Activated naive CD8-positive, alpha-beta T cell (primary cell): Measurements from ENCODE around the gene SLC25A24.

Source experiments
- H3K27ac Mint-ChIP-seq: one replicate; pipeline ENCODE4 v1.8.0; 2021; ENCODE audit warnings: mixed read lengths
- H3K27me3 Mint-ChIP-seq: one replicate; pipeline ENCODE4 v1.8.0; 2021; ENCODE audit warnings: mixed read lengths
- H3K36me3 Mint-ChIP-seq: one replicate; pipeline ENCODE4 v1.8.0; 2021; ENCODE audit warnings: mixed read lengths
- H3K4me1 Mint-ChIP-seq: one replicate; pipeline ENCODE4 v1.8.0; 2021; ENCODE audit warnings: low read depth, mixed read lengths
- H3K4me3 Mint-ChIP-seq: one replicate; pipeline ENCODE4 v1.8.0; 2021; ENCODE audit warnings: mild to moderate bottlenecking, mixed read lengths
- H3K9me3 Mint-ChIP-seq: one replicate; pipeline ENCODE4 v1.8.0; 2021; ENCODE audit warnings: low read depth, mixed read lengths

SLC25A24 gene

DNA sequence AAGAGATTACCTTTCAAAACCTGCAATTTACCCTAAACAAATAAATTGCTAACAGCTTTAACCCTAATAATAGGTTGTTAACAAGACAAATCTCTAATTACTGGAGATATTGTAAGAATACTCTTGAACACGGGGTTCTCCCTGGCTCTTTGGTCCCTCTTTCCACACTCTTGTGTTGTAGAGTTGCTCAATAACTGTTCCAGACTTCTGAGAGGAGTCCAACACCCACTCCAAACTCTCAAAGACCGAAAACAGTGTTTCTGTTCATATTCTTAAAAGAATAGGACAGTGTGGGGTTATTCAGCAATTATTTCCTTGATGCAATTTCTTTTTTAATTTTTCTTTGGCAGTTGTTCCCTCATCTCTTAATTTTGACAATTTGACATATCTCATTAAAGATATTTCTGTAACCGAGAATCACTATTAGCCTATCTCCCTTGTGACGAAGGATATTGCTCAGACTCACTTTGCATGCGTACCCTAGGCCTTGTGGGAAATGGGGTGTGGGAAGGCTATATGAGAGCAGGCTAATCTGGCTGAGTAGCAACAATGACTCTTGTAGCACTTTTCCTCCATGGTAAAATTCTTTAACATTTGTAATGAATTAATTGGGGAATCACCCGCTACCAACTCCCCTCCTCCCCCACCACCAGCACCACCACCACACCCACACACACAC is 90.7 kb downstream of the SLC25A24 start:
- Mint-ChIP-seq H3K36me3 (no peaks in the 10 kb centered on the region), H3K9me3 (no peaks in the 10 kb centered on the region), H3K27ac (no peak overlapping the region), H3K4me3 (no peak overlapping the region), H3K27me3 (no peaks in the 10 kb centered on the region), H3K4me1 (peaks cover 17% of the 10 kb centered on the region)

DNA sequence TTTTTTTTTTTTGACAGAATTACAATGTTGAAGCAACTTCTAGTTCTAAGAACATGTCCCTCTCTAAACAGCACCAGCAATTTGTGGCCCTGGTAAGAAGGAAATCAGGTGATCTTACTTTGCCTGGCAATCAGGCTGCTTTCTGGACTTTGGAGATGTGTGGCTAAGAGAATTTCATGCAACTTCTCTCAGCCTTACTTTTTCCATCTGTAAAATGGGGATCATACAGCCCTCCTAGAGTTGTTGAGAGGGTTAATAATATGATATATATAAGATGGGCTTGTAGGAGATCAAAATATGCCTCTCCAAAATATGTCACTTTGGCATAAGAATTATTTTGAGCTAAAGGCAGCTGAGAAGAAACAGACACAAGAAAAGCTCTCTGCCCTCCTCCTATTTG is 92.0 kb downstream of the SLC25A24 start:
- Mint-ChIP-seq H3K36me3 (no peaks in the 10 kb centered on the region), H3K27ac (no peak overlapping the region), H3K4me1 (peaks cover 17% of the 10 kb centered on the region), H3K27me3 (no peaks in the 10 kb centered on the region), H3K4me3 (no peak overlapping the region), H3K9me3 (no peaks in the 10 kb centered on the region)

DNA sequence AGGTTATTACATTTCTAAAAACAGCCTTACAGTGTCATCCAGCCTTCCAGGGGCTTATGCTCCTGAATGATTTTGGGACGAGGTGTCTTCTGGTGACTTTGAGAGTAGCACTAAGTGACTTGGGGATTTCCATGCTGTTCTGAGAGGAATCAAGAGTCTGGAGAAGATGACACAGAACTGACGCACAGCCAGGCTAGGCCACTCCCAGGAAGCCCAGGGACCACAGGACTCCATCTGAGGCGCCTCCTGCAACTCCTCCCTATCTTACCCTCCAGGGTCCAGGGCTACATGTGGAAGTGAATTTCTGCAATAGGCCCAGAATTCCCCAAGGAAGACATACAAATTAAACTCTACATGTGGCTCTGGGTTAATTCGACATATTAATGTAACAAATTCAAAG is 92.5 kb downstream of the SLC25A24 start:
- Mint-ChIP-seq H3K9me3 (no peaks in the 10 kb centered on the region), H3K27me3 (no peaks in the 10 kb centered on the region), H3K36me3 (no peaks in the 10 kb centered on the region), H3K4me3 (no peak overlapping the region), H3K27ac (peak overlapping the region; percentile 54), H3K4me1 (peaks cover 17% of the 10 kb centered on the region)

- Mint-ChIP-seq H3K9me3 (no peaks in the 10 kb centered on the region), H3K36me3 (no peaks in the 10 kb centered on the region), H3K4me1 (peaks cover 15% of the 10 kb centered on the region)
These were observed 93.4 kb downstream of the SLC25A24 start for GRCh38 chr1:108106775-108107174.

GRCh38 chr1:108100148-108100547 is 100.0 kb downstream of the SLC25A24 start:
- no peaks in the 10 kb centered on the region for H3K36me3 Mint-ChIP-seq
- H3K9me3 Mint-ChIP-seq: no peaks in the 10 kb centered on the region
- H3K4me3 Mint-ChIP-seq: no peak overlapping the region
- peaks cover 15% of the 10 kb centered on the region for H3K4me1 Mint-ChIP-seq
- no peak overlapping the region for H3K27ac Mint-ChIP-seq
- no peaks in the 10 kb centered on the region for H3K27me3 Mint-ChIP-seq

More at GRCh38 chr1:108106775-108107174, 93.4 kb downstream of the SLC25A24 start:
- Mint-ChIP-seq H3K27ac (no peak overlapping the region), H3K27me3 (no peaks in the 10 kb centered on the region), H3K4me3 (no peak overlapping the region)

GRCh38 chr1:108097018-108097417 is 103.1 kb downstream of the SLC25A24 start:
- no peak overlapping the region for H3K27ac Mint-ChIP-seq
- no peaks in the 10 kb centered on the region for H3K9me3 Mint-ChIP-seq
- H3K27me3 Mint-ChIP-seq: no peaks in the 10 kb centered on the region
- H3K4me1 Mint-ChIP-seq: peaks cover 15% of the 10 kb centered on the region
- H3K36me3 Mint-ChIP-seq: no peaks in the 10 kb centered on the region
- H3K4me3 Mint-ChIP-seq: no peak overlapping the region

DNA sequence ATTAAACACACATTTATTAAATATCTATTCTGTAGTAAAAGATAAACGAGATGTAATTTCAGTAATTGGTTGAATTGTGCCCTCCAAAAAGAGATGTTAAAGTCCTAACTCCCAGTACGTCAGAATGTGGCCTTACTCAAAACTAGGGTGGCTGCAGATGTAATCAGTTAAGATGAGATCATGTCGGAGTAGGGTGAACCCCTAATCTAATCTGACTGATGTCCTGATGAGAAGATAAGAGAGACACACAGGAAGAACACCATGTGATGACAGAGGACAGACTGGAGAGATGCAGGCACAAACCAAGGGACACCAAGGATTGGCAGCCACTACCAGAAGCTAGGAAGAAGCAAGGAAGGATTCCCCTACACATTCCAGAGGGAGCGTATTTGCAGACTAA is 104.1 kb downstream of the SLC25A24 start:
- H3K4me1 Mint-ChIP-seq: peaks cover 15% of the 10 kb centered on the region
- H3K9me3 Mint-ChIP-seq: no peaks in the 10 kb centered on the region
- H3K27me3 Mint-ChIP-seq: no peaks in the 10 kb centered on the region

GRCh38 chr1:108089477-108089876 is 110.7 kb downstream of the SLC25A24 start:
- H3K9me3 Mint-ChIP-seq: no peaks in the 10 kb centered on the region

More for the DNA sequence above, 104.1 kb downstream of the SLC25A24 start:
- H3K4me3 Mint-ChIP-seq: no peak overlapping the region
- H3K36me3 Mint-ChIP-seq: no peaks in the 10 kb centered on the region
- H3K27ac Mint-ChIP-seq: no peak overlapping the region

GRCh38 chr1:108085628-108086027 is 114.5 kb downstream of the SLC25A24 start:
- H3K9me3 Mint-ChIP-seq: no peaks in the 10 kb centered on the region
- H3K4me1 Mint-ChIP-seq: peaks cover 37% of the 10 kb centered on the region
- H3K4me3 Mint-ChIP-seq: no peak overlapping the region
- no peak overlapping the region for H3K27ac Mint-ChIP-seq
- H3K27me3 Mint-ChIP-seq: no peaks in the 10 kb centered on the region
- H3K36me3 Mint-ChIP-seq: peaks cover 2% of the 10 kb centered on the region

More at GRCh38 chr1:108089477-108089876, 110.7 kb downstream of the SLC25A24 start:
- no peaks in the 10 kb centered on the region for H3K36me3 Mint-ChIP-seq
- no peaks in the 10 kb centered on the region for H3K27me3 Mint-ChIP-seq
- no peak overlapping the region for H3K27ac Mint-ChIP-seq
- no peak overlapping the region for H3K4me3 Mint-ChIP-seq
- peaks cover 4% of the 10 kb centered on the region for H3K4me1 Mint-ChIP-seq

- Mint-ChIP-seq H3K4me3 (no peak overlapping the region), H3K4me1 (peaks cover 43% of the 10 kb centered on the region), H3K27me3 (no peaks in the 10 kb centered on the region), H3K27ac (no peak overlapping the region), H3K9me3 (no peaks in the 10 kb centered on the region), H3K36me3 (peaks cover 2% of the 10 kb centered on the region)
These were observed 115.2 kb downstream of the SLC25A24 start for GRCh38 chr1:108084866-108085477.
